ENCODE measurements around the gene CLIC5.

CLIC5 gene

DNA sequence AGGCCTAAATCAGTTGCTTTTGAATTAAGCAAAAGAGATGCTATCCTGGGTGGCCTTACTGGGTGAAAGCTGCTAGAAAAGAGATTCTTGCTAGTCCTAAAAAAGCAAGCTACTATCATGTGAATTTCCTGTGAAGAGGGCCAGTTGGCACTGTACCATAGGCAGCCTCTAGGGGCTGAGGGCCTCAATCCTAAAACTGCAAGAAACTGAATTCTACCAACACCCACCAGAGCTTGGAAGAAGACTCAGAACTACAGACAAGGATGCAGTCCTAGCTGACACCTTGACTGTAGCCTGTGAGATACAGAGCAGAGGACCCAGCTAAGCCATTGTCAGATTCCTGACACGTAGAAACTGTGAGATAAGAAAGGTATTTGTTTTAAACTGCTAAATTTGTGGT is 24.5 kb downstream of the CLIC5 start:
- no peak for DNase-seq

DNA sequence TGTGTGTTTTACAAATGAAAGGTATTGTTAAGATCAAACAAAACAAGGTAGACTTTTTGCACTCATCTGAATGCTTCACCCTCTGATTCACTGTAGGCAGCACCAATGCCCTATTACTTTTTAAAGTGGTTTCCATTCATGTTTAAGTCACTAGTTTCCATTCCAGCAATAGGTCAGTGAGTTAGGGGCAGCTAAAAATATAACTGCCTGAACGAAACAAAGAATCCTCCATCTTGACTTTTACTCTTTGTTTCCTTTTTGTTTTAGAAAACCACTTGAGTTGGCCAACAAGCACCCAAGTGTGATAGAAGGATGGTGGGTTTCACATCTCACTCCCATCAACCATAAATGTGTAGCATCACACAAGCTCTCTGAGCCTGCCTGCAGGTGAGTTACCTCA is 25.5 kb downstream of the CLIC5 start:
- DNase-seq: no peak

DNA sequence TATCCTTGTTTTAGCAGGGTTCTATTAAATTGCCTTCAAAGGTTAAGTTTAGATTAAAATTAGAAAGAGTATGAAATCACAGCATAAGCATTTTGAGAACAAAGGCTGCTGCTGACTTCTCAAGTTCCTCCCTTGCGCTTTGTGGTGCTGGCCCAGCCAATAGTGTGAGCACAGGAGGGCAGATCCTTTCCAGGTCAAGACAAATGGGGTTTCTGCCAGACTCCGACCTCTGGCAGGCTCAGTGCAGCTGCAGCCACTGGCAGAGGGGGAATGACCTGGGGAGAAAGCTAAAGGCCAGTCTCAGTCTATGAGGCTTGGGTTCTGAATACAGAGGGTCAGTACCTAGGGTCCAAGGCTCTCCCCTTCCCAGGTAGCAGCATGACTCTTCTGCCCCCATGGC is 27.0 kb downstream of the CLIC5 start:
- no peak for DNase-seq

DNA sequence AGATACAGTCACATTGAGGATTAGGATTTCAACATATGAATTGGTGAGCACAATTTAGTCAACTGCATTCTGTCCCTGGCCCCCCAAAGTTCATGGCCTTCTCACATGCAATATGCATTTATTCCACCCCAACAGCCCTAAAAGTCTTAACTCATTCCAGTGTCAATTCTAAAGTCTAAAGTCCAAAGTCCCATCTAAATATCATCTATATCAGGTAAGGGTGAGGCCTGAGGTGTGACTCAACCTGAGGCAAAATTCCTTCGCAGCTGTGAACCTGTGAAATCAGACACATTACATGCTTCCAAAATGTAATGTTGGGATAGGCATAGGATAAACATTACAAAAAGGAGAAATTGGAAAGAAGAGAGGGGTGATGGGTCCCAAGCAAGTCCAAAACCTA is 27.8 kb downstream of the CLIC5 start:
- DNase-seq: no peak

DNA sequence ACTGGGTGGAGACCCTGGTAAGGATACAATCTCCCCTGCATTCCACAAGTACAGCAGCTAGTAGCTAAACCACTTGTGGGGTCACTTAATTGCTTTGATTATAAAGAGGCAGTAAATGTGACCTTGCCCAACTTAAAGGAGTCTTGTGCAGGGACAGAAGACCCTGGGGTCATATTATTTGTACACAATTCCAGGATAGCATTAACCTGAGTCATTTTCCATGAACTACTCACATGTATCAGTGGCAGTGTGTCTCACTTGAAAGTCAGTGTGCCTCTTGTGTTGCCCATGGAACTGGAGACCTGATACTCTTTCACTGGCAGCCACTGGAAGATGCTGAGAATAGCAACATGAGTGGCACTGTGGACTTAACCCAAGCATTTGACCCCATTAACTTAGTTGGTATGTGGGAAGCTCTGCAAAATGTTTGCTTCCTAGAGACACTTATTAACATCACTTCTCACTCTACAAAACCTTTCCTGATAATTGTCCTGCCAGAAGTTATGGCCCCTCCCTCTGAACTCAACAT is 28.9 kb downstream of the CLIC5 start:
- no peak for DNase-seq

DNA sequence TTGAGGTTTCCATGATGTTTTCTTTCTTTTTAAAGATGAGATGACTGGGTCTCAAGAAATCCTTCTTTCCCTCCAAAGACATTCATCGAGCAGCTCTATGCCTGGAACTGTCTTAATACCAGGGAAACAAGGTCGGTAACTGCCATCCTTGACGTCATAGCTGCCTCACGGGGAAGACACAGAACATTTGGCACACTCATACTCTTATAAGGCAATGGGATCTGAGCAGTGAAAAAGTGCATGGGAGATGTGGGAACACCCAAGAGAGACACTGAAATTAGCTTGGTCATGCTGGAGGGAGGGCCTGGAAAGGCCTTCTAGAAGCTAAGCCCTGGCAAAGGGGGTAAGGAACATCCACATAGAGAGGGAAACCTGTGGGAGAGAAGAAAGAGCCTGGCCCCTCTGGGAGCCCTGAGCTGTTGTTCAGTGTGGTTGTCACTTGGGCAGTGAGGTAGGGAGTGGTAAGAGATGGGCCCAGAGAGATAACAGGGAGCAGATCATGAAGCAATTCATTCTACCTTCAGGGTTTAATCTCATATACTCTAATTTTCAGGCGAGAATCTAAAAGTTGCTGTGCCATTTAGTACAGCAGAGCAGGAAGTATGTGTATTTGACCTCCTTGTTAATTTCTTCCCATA is 30.8 kb downstream of the CLIC5 start:
- no peak for DNase-seq

DNA sequence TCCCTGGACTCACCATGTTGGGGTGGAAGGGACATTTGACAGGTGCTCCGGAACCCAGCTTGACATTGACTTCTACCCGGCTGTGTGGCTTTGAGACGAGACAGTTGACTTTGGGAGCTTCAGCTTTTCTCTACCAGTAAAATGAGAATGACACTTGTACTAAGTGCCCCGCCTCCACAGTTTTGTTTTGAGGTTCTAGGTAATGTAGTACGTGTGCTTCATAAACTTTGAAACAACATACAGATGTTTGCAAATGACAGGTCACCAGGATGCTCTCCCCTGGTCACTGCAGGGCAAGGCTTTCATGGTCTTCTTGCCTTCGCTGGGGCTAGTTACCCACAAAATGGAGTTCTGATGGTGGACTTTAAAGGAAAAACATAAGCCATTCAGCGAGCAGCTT is 31.3 kb downstream of the CLIC5 start:
- no peak for DNase-seq

- no peak for DNase-seq
These were observed 32.6 kb downstream of the CLIC5 start for GRCh38 chr6:45983062-45983461.

DNA sequence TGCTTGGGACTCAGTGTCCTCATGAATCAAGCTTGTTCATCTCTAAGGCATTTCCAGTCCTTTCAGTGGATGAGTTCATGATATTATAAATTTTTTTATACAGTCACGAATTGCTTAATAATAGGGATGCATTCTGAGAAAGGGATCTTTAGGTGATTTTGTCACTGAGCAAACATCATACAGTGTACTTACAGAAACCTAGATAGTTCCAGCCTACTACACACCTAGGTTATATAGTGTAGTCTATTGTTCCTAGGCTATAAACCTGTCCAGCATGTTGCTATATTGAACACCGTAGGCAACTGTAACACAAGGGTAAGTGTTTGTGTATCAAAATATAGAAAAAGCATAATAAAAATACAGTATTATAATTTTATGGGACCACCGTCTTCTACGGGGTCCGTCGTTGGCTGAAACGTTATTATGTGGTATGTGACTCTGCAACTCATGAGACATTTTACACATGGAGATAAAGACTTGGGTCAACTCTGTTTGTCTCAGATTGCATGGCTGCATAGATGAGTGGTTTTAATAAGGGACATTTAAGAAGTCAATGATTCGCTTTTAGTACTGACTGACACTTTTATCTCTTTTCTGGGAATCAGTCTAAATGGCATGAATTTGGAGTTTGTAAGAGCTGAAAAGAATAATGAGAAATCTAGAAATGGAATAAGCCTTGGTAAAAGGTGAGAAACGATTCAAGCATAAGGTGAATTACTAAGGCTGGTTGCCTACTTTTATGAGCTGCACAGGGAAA is 33.2 kb downstream of the CLIC5 start:
- no peak for DNase-seq

DNA sequence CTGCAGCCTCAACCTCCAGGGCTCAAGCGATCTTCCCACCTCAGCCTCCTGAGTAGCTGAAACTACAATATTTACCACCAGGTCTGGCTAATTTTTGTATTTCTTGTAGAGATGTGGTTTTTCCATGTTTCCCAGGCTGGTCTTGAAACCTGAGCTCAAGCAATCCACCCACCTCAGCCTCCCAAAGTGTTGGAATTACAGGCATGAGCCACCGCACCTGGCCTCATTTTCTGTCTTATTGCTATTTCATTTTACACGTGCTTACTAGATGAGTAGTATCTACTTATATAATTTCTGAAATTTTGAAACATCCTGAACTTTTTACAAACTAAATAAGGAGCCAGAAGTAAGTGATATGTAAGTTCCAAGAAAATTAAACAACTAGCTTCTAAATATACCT is 34.6 kb downstream of the CLIC5 start:
- DNase-seq: no peak

DNA sequence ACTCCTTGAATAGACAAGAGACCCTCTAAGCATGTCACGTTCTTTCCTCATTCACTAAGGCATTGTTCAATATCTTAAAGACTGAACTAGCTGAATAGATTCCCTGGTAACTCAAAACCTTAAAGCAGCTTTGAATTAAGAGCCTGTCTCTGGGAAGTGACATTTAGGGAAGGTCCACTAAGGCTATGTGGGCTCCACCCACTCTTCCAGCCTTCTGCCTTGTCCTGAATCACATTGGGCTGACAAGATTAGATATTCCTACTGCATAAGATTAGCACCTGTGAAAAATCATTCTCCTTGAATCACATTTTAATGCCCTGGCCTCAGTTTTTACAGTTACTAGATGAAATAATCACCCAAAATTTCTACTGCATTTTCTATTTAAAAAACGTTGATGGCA is 36.3 kb downstream of the CLIC5 start:
- no peak for DNase-seq

- no peak for DNase-seq
These were observed 41.1 kb downstream of the CLIC5 start for GRCh38 chr6:45974596-45974995.

DNA sequence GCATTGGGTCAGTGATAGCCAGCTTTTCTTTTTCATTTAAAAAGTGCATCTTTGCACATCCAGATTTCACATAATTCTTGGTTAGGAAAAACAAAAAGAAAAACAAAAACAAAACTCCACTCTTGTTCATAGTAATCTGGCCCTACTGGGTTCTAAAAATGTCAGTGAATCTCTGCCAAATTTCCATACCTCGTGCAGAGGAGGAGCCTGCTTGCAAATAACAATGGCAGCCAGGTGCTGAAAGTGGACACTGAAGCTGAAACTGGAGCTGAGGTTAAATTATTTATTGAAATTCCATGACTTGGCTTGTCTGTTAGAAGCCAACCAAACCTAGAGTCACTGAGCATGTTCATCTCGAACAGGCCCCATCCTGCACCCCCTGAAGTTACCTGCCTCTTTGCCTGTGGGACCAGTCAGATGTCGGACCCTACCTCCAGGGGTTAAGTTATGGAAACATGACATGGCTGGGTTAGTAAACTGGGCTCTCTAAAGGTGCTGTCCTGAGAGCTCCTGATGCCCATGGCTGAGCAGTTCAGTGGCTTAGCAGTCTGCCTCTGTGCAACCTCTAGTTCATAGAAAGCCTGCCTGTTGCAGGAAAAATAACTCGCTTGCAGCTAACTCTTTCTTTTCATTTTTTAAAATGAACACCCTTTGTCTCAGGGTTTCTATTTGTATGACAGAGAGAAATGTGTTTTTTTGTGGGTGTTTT is 42.7 kb downstream of the CLIC5 start:
- DNase-seq: no peak

DNA sequence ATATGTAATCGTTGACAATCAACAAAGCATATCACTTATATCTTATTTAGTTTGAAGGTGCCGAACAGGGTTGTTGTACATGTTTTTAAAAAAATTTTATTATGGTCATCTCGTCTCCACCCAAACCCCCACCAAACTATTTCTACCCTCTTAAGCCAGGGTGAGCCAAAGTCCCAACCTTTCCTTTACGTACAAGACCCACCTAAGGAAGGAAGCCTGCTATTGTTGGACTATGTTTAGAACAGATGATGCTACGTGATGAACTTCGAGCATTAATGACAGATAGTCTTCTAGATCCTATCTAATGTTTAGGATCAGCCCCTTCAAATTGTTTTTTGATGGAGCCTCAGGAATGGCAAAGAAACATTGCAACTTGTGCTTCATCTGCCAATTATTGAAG is 44.4 kb downstream of the CLIC5 start:
- DNase-seq: no peak

- DNase-seq: no peak
These were observed 45.3 kb downstream of the CLIC5 start for GRCh38 chr6:45970326-45970725.

- DNase-seq: no peak
These were observed 45.8 kb downstream of the CLIC5 start for GRCh38 chr6:45969883-45970282.

GRCh38 chr6:45969026-45969425 is 46.6 kb downstream of the CLIC5 start:
- no peak for DNase-seq

- DNase-seq: no peak
These were observed 48.3 kb downstream of the CLIC5 start for GRCh38 chr6:45967363-45967762.

- no peak for DNase-seq
These were observed 48.9 kb downstream of the CLIC5 start for GRCh38 chr6:45966797-45967196.

GRCh38 chr6:45966340-45966739 is 49.3 kb downstream of the CLIC5 start:
- DNase-seq: no peak

DNA sequence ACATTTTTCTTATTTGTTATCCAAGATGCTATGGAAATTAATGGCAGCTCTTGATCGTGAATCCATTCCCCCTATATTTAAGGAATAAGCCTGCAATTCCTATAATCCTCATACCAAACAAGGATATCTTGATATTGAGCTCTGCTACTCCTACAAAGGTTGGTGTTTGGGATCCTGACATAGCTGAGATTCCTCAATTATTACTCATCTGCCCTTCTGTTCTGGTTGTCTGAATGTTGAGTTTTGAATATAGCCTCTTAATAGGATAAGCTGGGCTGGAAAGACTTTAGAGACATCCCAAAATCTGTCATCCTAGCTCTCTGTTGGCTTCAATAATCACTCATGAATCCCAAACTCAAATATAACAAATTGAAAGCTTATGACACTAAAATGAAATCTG is 49.9 kb downstream of the CLIC5 start:
- DNase-seq: no peak

- no peak for DNase-seq
These were observed 50.7 kb downstream of the CLIC5 start for GRCh38 chr6:45965007-45965406.

DNA sequence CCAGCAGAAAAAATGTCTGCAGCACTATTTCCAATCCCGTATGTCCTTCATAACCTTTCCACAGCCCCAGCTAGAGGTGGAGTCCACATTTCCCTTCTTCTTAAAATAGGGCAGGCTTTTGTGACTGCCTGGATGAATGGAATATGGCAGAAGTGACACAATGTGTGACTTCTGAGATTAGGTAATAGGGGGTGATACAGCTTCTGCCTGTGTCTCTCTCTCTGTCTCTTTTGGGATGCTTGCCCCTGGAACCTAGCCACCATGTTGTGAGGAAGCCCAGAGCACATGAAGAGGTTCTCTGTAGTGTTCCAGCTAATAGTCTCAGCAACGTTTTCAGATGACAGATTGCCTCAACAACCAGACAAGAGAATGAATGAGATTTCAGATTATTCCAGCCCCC is 51.4 kb downstream of the CLIC5 start:
- DNase-seq: no peak

DNA sequence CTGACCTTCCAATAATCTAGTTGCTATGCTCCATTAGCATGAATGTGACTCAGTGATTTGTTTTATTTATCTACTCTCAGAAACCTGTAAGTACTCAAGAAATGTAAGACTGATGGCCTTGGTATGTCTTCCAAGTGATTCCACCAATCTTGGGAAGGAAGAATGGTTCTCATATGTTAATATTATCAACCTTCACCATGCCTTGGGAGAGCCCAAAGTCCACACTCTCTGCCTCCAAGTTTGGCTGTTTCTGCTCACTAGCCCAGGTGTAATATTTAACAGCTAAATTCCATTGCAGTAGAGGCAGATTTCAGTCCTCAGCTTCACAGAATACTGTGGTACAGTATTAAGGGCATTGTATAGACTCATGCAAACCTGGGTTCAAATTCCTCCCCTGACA is 51.8 kb downstream of the CLIC5 start:
- DNase-seq: no peak
